Fibroblast of skin of left quadriceps (primary cell): ENCODE data around the gene ITGA1.

Source experiments
- DNase-seq, 2 experiments: peaks; one replicate each; pipeline ENCODE4 v3.0.0-alpha.2; 2013; ENCODE audit warnings: low read depth in 2 of 2

ITGA1 gene

DNA sequence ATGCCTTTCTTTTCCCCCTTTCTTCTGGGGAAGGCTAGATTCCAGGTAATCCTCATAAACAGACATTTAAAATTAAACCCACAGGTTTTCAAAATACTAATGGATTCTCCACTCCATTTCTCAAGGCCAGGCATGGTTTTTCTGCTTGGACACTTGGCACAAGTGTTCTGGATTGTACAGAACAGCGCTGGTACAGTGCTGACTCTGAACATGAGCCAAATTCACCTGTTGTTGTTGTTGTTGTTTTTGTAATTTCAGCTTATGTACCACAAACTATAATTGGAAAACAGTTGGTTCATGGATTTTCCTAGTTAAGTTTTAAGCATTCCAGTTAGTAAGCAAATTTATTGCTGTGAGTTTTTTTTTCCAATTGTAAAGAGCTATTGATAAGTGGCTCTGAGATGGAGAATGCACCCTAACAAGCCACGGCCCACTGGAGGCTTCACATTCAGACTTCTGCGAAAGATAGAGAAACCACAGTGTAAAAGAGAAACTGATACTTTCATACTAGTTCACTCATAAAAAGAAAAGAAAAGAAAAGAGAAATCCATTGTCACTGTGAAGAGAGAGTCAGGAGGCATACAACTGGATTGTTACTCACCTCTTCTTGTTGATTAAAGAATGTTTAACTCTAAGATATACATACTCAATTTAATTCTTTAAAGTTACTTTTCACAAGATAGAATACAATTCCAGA lies 16.2 kb upstream of the ITGA1 start:
- DNase-seq: no peak

DNA sequence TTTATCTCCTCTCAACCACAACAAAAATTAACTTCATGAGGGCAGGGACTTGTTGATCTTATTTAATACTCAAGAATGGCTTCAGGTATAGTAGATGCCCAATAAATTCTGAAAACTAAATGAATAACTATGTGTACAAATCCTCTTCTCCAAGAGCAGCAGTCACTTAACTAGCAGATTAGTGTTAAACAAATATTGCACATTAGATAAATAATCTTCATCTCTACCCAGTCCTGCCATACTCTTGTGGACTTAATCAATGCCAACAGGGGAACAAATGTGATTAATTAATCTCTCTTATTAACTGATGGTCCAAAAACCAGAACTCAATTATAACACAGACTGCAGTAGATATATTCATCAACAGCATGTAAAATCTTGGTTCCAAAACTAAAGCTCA lies 15.0 kb upstream of the ITGA1 start:
- DNase-seq: no peak

GRCh38 chr5:52773342-52773741 lies 14.4 kb upstream of the ITGA1 start:
- no peak for DNase-seq

DNA sequence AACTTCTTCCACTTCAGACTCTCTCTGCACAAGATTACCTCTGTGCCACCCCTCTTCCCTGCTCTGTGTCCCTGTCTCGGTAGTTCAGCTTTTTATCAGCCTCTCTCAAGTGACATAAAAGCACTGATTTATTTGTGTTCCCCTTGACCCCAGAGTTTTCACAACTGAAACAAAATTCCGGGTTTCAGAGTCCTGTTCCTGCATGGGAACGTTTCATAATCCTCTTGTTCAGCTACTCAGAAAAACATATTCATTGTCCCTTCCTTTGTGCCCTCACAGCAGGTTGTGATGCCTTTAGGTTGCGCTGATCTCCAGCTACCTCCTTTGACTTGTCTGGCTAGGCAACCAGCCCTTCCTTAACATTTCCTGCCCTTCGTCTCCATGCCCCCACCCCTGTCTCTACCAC lies 13.7 kb upstream of the ITGA1 start:
- no peak for DNase-seq

GRCh38 chr5:52776116-52776515 lies 11.6 kb upstream of the ITGA1 start:
- DNase-seq: no peak

GRCh38 chr5:52777186-52777585 lies 10.5 kb upstream of the ITGA1 start:
- no peak for DNase-seq

- no peak for DNase-seq
These were observed 8.9 kb upstream of the ITGA1 start for GRCh38 chr5:52778781-52779180.

- DNase-seq: no peak
These were observed 8.5 kb upstream of the ITGA1 start for GRCh38 chr5:52779213-52779612.

- DNase-seq: no peak
These were observed 4.3 kb upstream of the ITGA1 start for GRCh38 chr5:52783226-52783959.

GRCh38 chr5:52784737-52785136 lies 3.0 kb upstream of the ITGA1 start:
- DNase-seq: no peak

DNA sequence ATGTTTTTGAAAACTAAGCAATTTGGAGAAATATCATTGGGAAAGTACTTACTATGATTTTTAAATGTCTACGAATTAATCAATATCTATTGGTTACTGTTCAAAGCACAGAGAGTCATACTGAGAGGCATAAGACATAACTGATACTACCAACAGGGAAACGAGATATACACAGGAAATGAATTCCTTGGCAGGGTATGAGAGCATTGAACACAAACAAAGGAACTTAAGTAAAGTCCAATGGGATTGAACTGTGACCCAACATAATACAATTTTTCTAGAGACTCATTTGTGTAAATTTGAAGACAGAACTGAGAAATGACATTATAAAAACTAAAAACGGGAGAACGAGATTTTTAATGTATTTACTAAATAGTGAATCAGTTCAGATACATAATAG lies 1.3 kb upstream of the ITGA1 start:
- no peak for DNase-seq

DNA sequence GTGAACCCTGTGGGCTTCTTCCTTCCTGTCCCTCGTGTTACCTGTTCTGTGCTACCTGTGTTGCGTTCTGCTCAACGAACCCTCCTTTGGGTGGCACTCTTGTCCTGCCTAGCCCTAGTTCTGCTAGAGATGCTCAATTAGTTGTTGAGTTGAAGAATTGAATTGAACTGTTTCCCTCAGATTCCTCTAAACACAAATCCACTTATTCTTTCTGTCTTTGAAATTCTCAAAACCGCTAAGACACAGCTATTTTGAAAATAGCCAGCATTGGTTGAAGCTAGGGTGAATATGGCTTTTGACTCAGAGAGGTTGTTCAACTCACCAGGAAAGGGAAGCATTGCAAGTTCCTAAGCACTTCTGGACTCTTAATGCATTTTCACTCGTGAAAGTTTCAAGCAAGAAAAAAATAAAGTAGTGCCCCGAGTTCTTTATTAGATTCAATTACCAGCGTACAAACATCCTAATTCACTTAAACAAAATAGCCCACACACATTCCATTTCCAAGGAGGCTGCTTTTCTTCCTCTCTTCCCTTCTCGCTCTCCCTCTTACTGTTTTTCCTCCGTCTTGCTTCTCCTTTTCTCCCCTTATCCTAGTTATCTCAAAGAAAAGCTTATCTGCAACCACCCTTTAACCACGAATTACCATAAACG lies 642 bp upstream of the ITGA1 start:
- DNase-seq: no peak

DNA sequence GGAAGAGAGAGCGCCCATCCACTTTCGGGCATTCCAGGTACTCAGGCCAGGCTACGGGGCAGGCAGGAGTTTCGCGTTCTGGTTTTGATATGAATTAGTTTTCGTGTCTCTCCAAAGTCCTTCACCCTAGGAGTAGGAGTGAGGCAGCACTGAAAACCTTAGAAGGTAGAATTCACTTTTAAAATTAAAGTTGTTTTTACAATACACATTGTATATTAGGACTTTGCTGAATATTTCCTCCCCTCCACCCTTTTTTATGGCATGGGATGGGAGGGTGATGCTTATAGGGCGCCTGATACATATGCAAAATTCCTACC lies 747 bp downstream of the ITGA1 start:
- DNase-seq: no peak

DNA sequence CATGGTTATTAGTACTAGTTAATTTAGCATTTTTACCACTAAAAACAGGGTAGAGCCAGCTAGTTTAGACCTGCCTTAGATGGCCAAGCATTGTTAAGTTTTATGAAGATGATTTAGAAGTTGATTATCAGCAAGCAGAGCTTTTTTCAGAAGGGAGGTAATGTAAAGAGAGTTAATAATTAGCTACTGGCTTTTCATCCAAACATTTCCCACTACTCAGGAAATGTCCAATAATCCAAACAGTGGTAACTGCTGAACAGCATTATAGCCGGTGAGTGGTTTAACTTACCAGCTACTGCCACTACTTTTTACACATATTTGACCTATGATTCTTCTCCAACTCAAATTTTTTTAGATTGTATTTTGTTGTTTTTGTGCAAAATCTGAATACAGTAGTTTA lies 1.7 kb downstream of the ITGA1 start:
- DNase-seq: no peak

- DNase-seq: no peak
These were observed 2.1 kb downstream of the ITGA1 start for GRCh38 chr5:52789851-52790250.

DNA sequence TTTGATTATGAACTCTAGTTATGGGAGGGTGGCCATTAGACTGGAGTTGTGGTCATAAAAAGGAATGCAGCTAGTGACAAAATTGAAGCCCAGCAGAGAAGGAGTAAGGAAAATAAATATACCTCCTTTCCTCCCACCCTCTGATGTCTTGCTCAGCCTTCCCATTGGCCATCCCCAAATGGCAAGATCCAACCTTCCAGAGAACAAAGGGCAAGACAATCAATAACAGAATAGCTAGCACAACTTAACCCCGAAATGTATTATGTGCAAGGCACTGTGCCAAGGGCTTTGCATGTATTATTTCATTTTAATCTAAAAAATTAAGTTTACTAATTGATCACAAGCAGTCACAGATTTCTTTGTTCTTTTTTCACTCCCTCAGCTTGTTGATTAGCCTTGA lies 3.6 kb downstream of the ITGA1 start:
- no peak for DNase-seq

DNA sequence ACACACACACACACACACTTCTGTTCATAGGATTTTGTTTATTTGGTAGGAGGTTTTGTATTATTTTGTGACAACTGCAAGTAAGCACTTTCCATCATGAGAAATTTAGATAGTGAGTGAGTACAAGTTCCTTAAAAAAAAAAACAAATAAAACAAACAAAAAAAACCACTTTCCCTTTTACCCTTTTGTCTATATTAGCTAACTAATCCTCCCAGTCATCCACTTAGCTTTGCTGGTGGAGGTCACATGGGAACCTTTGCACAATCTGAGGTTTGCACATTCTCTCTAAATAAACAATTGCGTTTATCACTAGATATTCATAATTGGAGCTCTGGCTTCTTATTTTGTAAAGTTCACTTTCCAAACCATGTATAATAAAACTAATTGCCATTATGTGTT lies 6.8 kb downstream of the ITGA1 start:
- no peak for DNase-seq

DNA sequence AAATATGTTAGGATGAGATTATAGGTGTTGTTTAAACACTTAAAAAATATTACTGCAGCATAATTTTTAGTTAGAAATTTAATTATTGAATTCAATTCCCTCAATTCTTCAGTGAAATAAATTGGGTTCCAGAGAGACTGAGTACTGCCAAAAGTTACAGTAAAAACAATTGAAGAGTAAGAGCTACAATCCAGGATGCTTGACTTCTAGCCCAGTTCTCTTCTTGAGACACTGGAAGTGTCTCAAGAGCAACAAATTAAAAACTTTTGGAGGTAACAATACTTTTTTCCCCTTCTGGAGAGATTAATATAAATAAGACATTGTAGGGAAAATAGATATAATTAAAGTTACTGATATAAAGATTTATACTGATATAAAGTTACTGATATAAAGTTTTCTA lies 8.3 kb downstream of the ITGA1 start:
- no peak for DNase-seq

GRCh38 chr5:52796516-52797103 lies 8.9 kb downstream of the ITGA1 start:
- no peak for DNase-seq

- no peak for DNase-seq
These were observed 11.2 kb downstream of the ITGA1 start for GRCh38 chr5:52798938-52799337.

GRCh38 chr5:52799358-52799982 lies 11.8 kb downstream of the ITGA1 start:
- DNase-seq: peak; percentile 58 to 64

- DNase-seq: peak; percentile 84 to 85
These were observed 12.3 kb downstream of the ITGA1 start for GRCh38 chr5:52799983-52800393.
